Mesothelial cell of epicardium (in vitro differentiated cells): ENCODE results near the gene STARD3. TPM values are rescaled to one million over a fixed set of nuclear protein-coding genes. Genes with fewer than 3 reads are reported as not detected.
A peak's percentile ranks its signal among the peaks of the same experiment; 100 is the strongest.

ENCODE experiments used
- DNase-seq, 2 experiments: peaks; one replicate each; pipeline ENCODE4 v3.0.0; 2021; ENCODE audit warnings: low spot score in 2 of 2; ENCODE audit not compliant: unreplicated experiment in 2 of 2
- H3K27ac Mint-ChIP-seq: 2 replicates; pipeline ENCODE4 v1.8.0; 2021; ENCODE audit warnings: mixed read lengths
- H3K27me3 Mint-ChIP-seq: 2 replicates; pipeline ENCODE4 v1.8.0; 2021; ENCODE audit warnings: low read depth, mixed read lengths
- H3K36me3 Mint-ChIP-seq: 2 replicates; pipeline ENCODE4 v1.8.0; 2021; ENCODE audit warnings: mixed read lengths
- H3K4me1 Mint-ChIP-seq: 2 replicates; pipeline ENCODE4 v1.8.0; 2021; ENCODE audit warnings: mixed read lengths
- H3K4me3 Mint-ChIP-seq: 2 replicates; pipeline ENCODE4 v1.8.0; 2021; ENCODE audit warnings: mild to moderate bottlenecking, moderate library complexity, mixed read lengths
- H3K9me3 Mint-ChIP-seq: 2 replicates; pipeline ENCODE4 v1.8.0; 2021; ENCODE audit warnings: mixed read lengths
- total RNA-seq: library from RNA; stranded (reverse); gene quantifications from 3 replicates; pipeline ENCODE4 v1.2.1, GENCODE V29; 2021
- TF ChIP-seq, protein P1 (sequence below): fragments of 200-600 bp; sonication (generic); IDR thresholded peaks from one replicate; pipeline ENCODE4 v1.5.0; 2021; ENCODE audit warnings: antibody characterized with exemption; ENCODE audit not compliant: unreplicated experiment

STARD3 gene
- total RNA-seq, 1 donor from 2014 or later = 56.2 TPM

DNA sequence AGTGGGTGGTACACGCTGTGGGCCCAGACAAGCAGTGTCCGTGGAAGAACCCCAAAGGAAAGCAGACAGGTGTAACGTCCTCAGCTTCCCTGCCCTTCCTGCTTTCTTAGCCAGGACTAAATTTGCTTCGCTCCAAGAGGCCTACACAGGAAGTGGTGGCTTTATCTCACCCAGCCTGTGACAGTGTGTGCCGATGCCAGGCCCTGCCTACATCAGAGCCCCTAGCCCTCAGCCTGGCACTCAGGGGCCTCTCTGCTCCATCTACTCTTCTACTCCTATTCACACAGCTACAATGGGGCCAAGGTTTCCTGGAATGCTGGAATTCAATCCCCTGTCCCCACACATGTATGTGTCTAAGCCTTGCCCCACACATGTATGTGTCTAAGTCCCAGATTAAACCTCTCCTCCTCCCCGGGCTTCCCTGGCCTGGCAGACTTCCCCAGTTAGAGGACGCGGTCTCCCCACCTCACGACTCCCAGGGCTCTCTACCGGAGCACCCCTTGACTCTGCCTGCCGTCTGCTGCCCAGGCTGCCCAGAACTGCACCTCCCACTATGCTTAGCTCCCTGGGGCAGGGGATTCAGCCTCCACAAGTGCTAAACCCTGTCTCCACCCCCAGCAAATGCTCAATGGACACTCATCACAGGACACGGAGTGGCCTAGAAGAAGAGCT is 42.7 kb downstream of the STARD3 start:
- H3K36me3 Mint-ChIP-seq = peaks cover 18% of the 10 kb centered on the region
- TF ChIP-seq, protein P1, sequence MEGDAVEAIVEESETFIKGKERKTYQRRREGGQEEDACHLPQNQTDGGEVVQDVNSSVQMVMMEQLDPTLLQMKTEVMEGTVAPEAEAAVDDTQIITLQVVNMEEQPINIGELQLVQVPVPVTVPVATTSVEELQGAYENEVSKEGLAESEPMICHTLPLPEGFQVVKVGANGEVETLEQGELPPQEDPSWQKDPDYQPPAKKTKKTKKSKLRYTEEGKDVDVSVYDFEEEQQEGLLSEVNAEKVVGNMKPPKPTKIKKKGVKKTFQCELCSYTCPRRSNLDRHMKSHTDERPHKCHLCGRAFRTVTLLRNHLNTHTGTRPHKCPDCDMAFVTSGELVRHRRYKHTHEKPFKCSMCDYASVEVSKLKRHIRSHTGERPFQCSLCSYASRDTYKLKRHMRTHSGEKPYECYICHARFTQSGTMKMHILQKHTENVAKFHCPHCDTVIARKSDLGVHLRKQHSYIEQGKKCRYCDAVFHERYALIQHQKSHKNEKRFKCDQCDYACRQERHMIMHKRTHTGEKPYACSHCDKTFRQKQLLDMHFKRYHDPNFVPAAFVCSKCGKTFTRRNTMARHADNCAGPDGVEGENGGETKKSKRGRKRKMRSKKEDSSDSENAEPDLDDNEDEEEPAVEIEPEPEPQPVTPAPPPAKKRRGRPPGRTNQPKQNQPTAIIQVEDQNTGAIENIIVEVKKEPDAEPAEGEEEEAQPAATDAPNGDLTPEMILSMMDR = no peak
- no peaks in the 10 kb centered on the region for H3K27me3 Mint-ChIP-seq
- no peak for DNase-seq
- H3K9me3 Mint-ChIP-seq = no peaks in the 10 kb centered on the region
- peaks cover 25% of the 10 kb centered on the region for H3K4me1 Mint-ChIP-seq
- no peak overlapping the region for H3K27ac Mint-ChIP-seq
- H3K4me3 Mint-ChIP-seq = no peak overlapping the region

DNA sequence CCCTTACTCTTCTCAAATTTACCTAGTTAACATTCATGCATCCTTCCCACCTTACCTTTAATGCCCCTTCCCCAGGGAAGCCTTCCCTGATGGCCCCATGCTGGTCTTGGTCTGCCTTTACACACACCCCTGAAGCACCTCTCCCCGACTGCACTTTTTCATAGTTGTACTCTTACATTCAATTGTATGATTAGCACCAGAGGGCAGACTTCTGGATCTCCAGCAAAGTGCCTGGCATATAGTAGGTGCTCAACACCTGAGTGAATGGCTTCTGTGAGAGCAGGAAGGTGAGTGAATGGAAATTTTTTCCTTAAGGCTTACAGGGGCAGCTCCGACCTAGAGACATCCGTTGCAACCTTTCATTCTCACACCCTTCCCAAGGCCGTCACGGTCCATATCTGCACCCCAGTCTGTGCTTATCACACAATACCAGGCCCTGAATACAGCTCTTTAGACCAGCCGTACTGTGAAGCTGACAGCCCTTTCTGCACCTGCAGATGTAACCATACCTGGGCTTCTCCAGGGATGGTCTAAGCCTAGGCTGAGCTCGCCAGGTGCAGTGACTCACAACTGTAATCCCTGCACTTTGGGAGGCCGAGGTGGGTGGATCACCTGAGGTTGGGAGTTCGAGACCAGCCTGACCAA is 46.5 kb downstream of the STARD3 start:
- Mint-ChIP-seq H3K9me3 (no peaks in the 10 kb centered on the region), H3K27me3 (no peaks in the 10 kb centered on the region), H3K4me3 (no peak overlapping the region), H3K36me3 (peaks cover 22% of the 10 kb centered on the region), H3K27ac (no peak overlapping the region), H3K4me1 (peaks cover 9% of the 10 kb centered on the region)
- no peak for DNase-seq
- TF ChIP-seq, protein P1 = no peak

DNA sequence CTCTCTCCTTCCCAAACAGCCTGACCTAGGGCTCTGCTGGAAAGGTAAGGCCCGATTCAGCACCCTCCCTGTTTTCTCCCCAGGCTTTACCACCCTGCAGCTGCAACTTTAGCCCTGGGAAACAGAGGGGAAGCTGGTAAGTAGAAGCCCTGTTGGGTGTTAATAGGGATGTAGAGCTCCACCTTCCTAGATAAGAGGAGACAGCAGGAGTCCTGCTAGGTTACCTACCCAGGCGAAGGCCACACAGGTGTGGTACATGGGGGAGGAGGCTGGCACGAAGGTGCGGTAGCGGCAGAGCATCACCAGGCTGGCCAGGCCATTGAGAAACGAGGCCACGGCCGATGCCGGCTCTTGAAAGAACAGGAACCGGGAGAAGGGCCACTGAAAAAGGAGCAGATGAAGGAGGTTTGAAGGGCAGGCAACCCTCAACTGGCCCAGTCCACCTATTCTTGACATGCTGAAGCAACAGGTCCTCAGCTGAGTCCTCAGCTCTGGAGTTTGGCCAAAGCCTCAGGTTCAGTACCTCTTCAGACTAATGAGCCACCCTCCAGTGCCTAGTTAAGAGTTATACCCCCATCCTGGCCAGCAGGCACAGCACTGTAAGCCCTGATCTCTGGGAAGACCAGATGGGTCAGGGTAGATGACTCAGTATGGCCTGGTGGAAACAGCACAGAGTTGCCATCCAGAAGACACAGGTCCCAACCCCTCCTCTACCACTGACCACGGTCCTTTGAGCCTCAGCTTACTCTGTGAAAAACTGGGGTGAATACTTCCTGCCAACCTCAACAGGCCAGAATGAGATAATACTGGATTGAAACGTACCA is 47.6 kb downstream of the STARD3 start:
- DNase-seq = no peak
- Mint-ChIP-seq H3K9me3 (no peaks in the 10 kb centered on the region), H3K4me1 (peaks cover 18% of the 10 kb centered on the region), H3K36me3 (peaks cover 22% of the 10 kb centered on the region), H3K27me3 (no peaks in the 10 kb centered on the region), H3K4me3 (no peak overlapping the region), H3K27ac (no peak overlapping the region)
- TF ChIP-seq, protein P1 = no peak

DNA sequence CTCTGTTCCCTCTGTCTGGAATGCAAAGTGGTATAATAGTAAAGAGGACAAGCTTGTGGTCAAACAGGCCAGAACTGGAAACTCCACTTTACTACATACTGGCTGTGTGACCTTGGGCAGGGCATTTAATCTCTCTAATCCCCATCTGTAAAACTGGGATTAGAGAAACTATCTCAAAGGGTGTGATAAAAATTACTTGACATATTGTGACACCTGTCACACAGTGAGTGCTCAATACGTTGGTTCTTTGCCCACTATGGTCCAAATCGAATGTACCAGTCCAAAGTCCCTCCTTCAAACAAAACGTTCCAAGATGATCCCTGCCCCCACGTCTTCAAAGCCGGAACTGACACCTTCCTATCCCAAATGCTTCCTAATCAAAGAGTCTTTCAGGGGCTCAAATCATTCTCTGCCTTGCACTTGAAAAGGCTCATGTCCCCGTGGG is 50.2 kb downstream of the STARD3 start:
- Mint-ChIP-seq H3K36me3 (peaks cover 10% of the 10 kb centered on the region), H3K27me3 (no peaks in the 10 kb centered on the region)

More for the DNA sequence above, 50.2 kb downstream of the STARD3 start:
- peak overlapping the region; percentile 97 for H3K4me3 Mint-ChIP-seq
- TF ChIP-seq, protein P1 = no peak
- no peaks in the 10 kb centered on the region for H3K9me3 Mint-ChIP-seq
- H3K4me1 Mint-ChIP-seq = peaks cover 18% of the 10 kb centered on the region
- peak overlapping the region; percentile 98 for H3K27ac Mint-ChIP-seq
- DNase-seq = no peak
